H1 (cell line): ENCODE results near the gene MYBL2. TPM values are rescaled to one million over a fixed set of nuclear protein-coding genes. Genes with fewer than 3 reads are reported as not detected.

Experiments
- polyA plus RNA-seq, 7 experiments: library from polyadenylated mRNA; depleted of rRNA in 3 of 7; stranded (reverse) in 5 of 7; unstranded in 2 of 7; fragments of >200 nt in 5 of 7; fragments of 200-250 nt in 2 of 7; gene quantifications; 1 replicate in 5 of 7; 2 replicates in 1 of 7; 4 replicates in 1 of 7; pipeline versions ENCODE4 v1.2.1 to v1.2.3, GENCODE V29; 2011 to 2013; ENCODE audit warnings: missing spikeins in 2 of 7, mixed read lengths in 2 of 7
- total RNA-seq: library from RNA; stranded (reverse); fragmentation: NEBNext Ultra II Directional; extraction: Animal tissue kit (Norgen Biotek cat#: 25700); gene quantifications from 2 replicates; pipeline ENCODE4 v1.2.1, GENCODE V29; 2021

The MYBL2 gene
- total and polyA plus RNA-seq, 2 of the 8 experiments (the other 6 are each of a cell fraction or from before 2014, with no cell fraction given) = 75.3 to 207 TPM

Other genes starting within 250 kb of the MYBL2 start
- 165 and 171 TPM in 2 replicates for gene SRSF6, start 209.2 kb upstream of the MYBL2 start, total RNA-seq
- gene SRSF6, start 209.2 kb upstream of the MYBL2 start, polyA plus RNA-seq (2011; rRNA removed) = 38.5 and 48.0 TPM in 2 replicates
- gene L3MBTL1, start 159.4 kb upstream of the MYBL2 start, total RNA-seq = 13.6 and 17.0 TPM in 2 replicates
- gene L3MBTL1, start 159.4 kb upstream of the MYBL2 start, polyA plus RNA-seq (2011; rRNA removed) = 11.9 and 17.2 TPM in 2 replicates
- 0.23 TPM in 1 of 2 replicates, not detected in the other for gene SGK2, start 108.1 kb upstream of the MYBL2 start, total RNA-seq
- 0.21 and 0.58 TPM in 2 replicates for gene SGK2, start 108.1 kb upstream of the MYBL2 start, polyA plus RNA-seq (2011; rRNA removed)
- 31.6 and 35.6 TPM in 2 replicates for gene IFT52, start 76.2 kb upstream of the MYBL2 start, total RNA-seq
- gene IFT52, start 76.2 kb upstream of the MYBL2 start, polyA plus RNA-seq (2011; rRNA removed) = 29.1 and 40.4 TPM in 2 replicates
- not detected in 2 replicates for gene GTSF1L, start 59.9 kb downstream of the MYBL2 start, total RNA-seq
- gene GTSF1L, start 59.9 kb downstream of the MYBL2 start, polyA plus RNA-seq (2011; rRNA removed) = not detected in 2 replicates
- gene TOX2, start 247.7 kb downstream of the MYBL2 start, total RNA-seq = 3.4 TPM in 2 replicates
- gene TOX2, start 247.7 kb downstream of the MYBL2 start, polyA plus RNA-seq (2011; rRNA removed) = 1.8 and 2.5 TPM in 2 replicates